ENCODE results near the gene AMDHD2. TPM values are rescaled to one million over a fixed set of nuclear protein-coding genes. Genes with fewer than 3 reads are reported as not detected.
"Not testable (repeated sequence)": the region's sequence is repeated elsewhere in the genome, so short reads cannot be mapped to it uniquely, and the experiment has no call there.

AMDHD2 gene
- total and polyA plus RNA-seq, 2 of the 13 experiments (the other 11 are each of a cell fraction or from before 2014, with no cell fraction given), result 33.5 to 39.1 TPM

DNA sequence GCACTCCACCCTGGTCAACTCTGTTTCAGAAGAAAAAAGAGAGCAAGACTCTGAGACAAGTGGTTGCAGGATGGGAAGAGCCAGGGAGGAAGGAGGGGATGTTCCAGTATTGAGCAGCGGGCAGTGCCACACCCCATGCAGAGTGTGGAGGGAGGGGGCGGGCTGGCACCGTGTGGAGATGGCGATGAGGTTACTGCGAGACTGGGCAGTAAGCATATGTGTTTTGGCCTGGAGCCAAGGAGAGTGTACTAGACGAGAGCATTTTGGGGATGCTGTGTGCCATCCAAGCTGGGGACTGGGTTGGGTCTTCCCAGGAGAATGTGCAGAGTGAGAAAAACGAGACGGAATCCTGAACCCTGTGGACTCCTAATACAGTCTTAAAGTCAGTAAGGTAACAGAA is 41.9 kb upstream of the AMDHD2 start:
- no TSS peak for BruUV-seq (replicated peaks)
- peaks cover 63% of the 10 kb centered on the region for H3K4me1 ChIP-seq (ENCODE audit: insufficient read depth, low read length)

DNA sequence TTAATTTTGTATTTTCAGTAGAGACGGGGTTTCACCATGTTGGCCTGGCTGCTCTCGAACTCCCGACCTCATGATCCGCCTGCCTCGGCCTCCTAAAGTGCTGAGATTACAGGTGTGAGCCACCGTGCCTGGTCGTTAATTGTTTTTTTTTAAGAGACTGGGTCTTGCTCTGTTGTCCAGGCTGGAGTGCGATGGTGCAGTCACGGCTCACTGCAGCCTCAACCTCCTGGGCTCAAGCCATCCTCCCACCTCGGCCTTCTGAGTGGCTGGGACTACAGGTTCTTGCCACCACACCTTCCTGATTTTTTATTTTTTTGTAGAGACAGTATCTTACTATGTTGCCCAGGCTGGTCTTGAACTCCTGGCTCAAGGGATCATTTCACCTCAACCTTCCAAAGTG is 40.2 kb upstream of the AMDHD2 start:
- H3K9ac ChIP-seq (ENCODE audit: insufficient read depth, low read depth, low read length); H3K4me3 ChIP-seq (replicated peaks in 1 of 3; ENCODE audit: insufficient read depth in 1 of 3, low read depth in 2 of 3, low read length in 3 of 3); H3K36me3 ChIP-seq (replicated peaks in 1 of 2; ENCODE audit: control insufficient read depth in 1 of 2, insufficient read depth in 2 of 2, low read length in 2 of 2); H3K4me2 ChIP-seq (ENCODE audit: low read depth, low read length); in situ Hi-C loops (cut with HindIII; ENCODE audit: extremely low pct_ligation_motif_present, low pct_unique_long_range_greater_than_20kb); H3K27ac ChIP-seq (ENCODE audit: extremely low read length, insufficient read depth, low read length); DNase-seq (ENCODE audit: low spot score); H2AFZ ChIP-seq (ENCODE audit: low read length); H3K9me3 ChIP-seq (ENCODE audit: low read length); FAIRE-seq; intact Hi-C loops (cut with micrococcal nuclease; ENCODE audit: unreplicated experiment); CTCF ChIA-PET (ENCODE audit: low intra/inter-chr PET ratio, low total read pairs); ATAC-seq; H3K27me3 ChIP-seq (ENCODE audit: control insufficient read depth in 1 of 2, insufficient read depth in 2 of 2, low read length in 2 of 2); BruUV-seq (replicated peaks); POLR2A ChIA-PET: not testable (repeated sequence)
- Histone ChIP-seq H4K20me1 (ENCODE audit: insufficient read depth, low read length) (peaks cover 24% of the 10 kb centered on the region), H3K79me2 (ENCODE audit: insufficient read depth, low read length) (peaks cover 45% of the 10 kb centered on the region), H3K4me1 (ENCODE audit: insufficient read depth, low read length) (peaks cover 77% of the 10 kb centered on the region)
- WGBS (ENCODE audit: low lambda C conversion rate), result 97% methylated on average over 10 of the region's 10 CpGs

More for the DNA sequence above, 41.9 kb upstream of the AMDHD2 start:
- no peak for FAIRE-seq
- CTCF ChIA-PET (ENCODE audit: low intra/inter-chr PET ratio, low total read pairs), result no interaction called here
- no peak overlapping the region for H3K27ac ChIP-seq (ENCODE audit: extremely low read length, insufficient read depth, low read length)
- no peak overlapping the region for H2AFZ ChIP-seq (ENCODE audit: low read length)
- TF ChIP-seq MED13 (CRISPR knock-in tag; IDR thresholded peaks at IDR 0.05) (no peak), MAFF (IDR thresholded peaks at IDR 0.05; ENCODE audit: low read depth, low read length) (no peak), SAP130 (CRISPR knock-in tag; IDR thresholded peaks at IDR 0.05; ENCODE audit: low read depth) (no peak), KLF16 (CRISPR knock-in tag; IDR thresholded peaks at IDR 0.05) (no peak), TCF12 (IDR thresholded peaks at IDR 0.05) (no peak), TCF12 (CRISPR knock-in tag; IDR thresholded peaks at IDR 0.05) (no peak), FOXJ3 (CRISPR knock-in tag; IDR thresholded peaks at IDR 0.05; ENCODE audit: borderline replicate concordance) (no peak), FOXK2 (IDR thresholded peaks at IDR 0.05) (no peak)
- DNase-seq (ENCODE audit: low spot score), result no peak
- no peak overlapping the region for H3K4me2 ChIP-seq (ENCODE audit: low read depth, low read length)
- no peaks in the 10 kb centered on the region for H3K9me3 ChIP-seq (ENCODE audit: low read length)
- ATAC-seq, result no peak
- H3K9ac ChIP-seq (ENCODE audit: insufficient read depth, low read depth, low read length), result no peak overlapping the region
- H3K79me2 ChIP-seq (ENCODE audit: insufficient read depth, low read length), result peaks cover 42% of the 10 kb centered on the region
- H3K4me3 ChIP-seq (replicated peaks in 1 of 3; ENCODE audit: insufficient read depth in 1 of 3, low read depth in 2 of 3, low read length in 3 of 3), result no peak overlapping the region
- no peaks in the 10 kb centered on the region for H3K27me3 ChIP-seq (ENCODE audit: control insufficient read depth in 1 of 2, insufficient read depth in 2 of 2, low read length in 2 of 2)
- WGBS (ENCODE audit: low lambda C conversion rate), result 93% methylated on average over 8 of the region's 8 CpGs
- POLR2A ChIA-PET, result interaction anchor here (1.2 kb wide), 1 partner anchor 36 kb away, joined by 3 read pairs; the partner anchor contains the start of gene ATP6V0C
- in situ Hi-C loops (cut with HindIII; ENCODE audit: extremely low pct_ligation_motif_present, low pct_unique_long_range_greater_than_20kb) (no loop called here), intact Hi-C loops (cut with micrococcal nuclease; ENCODE audit: unreplicated experiment) (no loop called here)
- H4K20me1 ChIP-seq (ENCODE audit: insufficient read depth, low read length), result peaks cover 22% of the 10 kb centered on the region
- peaks cover 2 to 5% of the 10 kb centered on the region in 2 experiments; a peak in 2 of 5 replicates for H3K36me3 ChIP-seq (replicated peaks in 1 of 2; ENCODE audit: control insufficient read depth in 1 of 2, insufficient read depth in 2 of 2, low read length in 2 of 2)
